ENCODE results near the gene PARD6B. TPM values are rescaled to one million over a fixed set of nuclear protein-coding genes. Genes with fewer than 3 reads are reported as not detected.

The PARD6B gene
- total RNA-seq, 1 donor from 2014 or later = 32.5 TPM

DNA sequence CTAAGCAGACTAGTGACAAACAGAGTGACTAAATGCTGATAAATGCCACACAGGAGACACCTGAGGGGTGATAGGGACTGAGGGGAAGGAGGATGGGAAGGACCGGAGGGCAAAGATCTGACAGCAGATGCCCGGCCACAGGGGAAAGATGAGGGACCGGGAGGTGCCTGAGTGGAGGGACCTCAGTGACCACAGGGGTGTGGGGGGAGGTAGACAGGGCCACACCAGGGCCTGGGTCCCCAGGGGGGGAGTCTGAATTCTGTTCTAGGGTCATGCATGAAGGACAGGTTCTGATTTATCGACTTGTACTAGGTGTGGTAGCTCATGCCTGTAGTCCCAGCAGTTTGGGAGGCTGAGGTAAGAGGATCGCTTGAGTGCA is 70.4 kb downstream of the PARD6B start:
- H3K36me3 ChIP-seq = no peaks in the 10 kb centered on the region
- H3K27me3 ChIP-seq (ENCODE audit: low read depth) = no peaks in the 10 kb centered on the region
- H3K27ac ChIP-seq = no peak overlapping the region
- H3K9me3 ChIP-seq = no peaks in the 10 kb centered on the region
- no peaks in the 10 kb centered on the region for H3K4me1 ChIP-seq
- DNase-seq (no peak), ATAC-seq (no peak)
- intact Hi-C loops (cut with DNase I) = no loop called here
- TF ChIP-seq, protein P1, sequence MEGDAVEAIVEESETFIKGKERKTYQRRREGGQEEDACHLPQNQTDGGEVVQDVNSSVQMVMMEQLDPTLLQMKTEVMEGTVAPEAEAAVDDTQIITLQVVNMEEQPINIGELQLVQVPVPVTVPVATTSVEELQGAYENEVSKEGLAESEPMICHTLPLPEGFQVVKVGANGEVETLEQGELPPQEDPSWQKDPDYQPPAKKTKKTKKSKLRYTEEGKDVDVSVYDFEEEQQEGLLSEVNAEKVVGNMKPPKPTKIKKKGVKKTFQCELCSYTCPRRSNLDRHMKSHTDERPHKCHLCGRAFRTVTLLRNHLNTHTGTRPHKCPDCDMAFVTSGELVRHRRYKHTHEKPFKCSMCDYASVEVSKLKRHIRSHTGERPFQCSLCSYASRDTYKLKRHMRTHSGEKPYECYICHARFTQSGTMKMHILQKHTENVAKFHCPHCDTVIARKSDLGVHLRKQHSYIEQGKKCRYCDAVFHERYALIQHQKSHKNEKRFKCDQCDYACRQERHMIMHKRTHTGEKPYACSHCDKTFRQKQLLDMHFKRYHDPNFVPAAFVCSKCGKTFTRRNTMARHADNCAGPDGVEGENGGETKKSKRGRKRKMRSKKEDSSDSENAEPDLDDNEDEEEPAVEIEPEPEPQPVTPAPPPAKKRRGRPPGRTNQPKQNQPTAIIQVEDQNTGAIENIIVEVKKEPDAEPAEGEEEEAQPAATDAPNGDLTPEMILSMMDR (IDR thresholded peaks at IDR 0.05) = no peak
- H3K4me3 ChIP-seq = no peak overlapping the region

DNA sequence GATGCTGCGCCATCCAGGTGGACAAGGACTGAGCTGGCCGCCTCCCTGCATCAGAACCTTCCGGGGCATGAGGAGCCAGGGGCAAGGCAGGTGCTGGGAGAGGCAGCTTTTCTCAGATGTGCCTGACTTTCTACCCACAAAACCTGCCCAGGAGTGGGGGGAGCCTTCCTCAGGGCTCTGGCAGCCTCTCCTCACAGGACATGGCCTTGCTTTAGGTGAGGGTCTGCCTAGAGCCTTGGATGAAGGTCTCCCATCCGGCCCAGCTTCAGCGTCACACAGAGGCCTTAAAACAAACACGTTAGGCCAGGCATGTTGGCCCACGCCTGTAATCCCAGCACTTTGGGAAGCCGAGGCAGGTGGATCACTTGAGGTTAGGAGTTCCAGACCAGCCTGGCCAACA is 70.9 kb downstream of the PARD6B start:
- ATAC-seq (no peak), DNase-seq (no peak)
- intact Hi-C loops (cut with DNase I) = no loop called here
- no peaks in the 10 kb centered on the region for H3K4me1 ChIP-seq
- H3K27ac ChIP-seq = no peak overlapping the region
- TF ChIP-seq, protein P1 (IDR thresholded peaks at IDR 0.05) = no peak
- no peaks in the 10 kb centered on the region for H3K27me3 ChIP-seq (ENCODE audit: low read depth)
- H3K4me3 ChIP-seq = no peak overlapping the region
- H3K9me3 ChIP-seq = no peaks in the 10 kb centered on the region
- no peaks in the 10 kb centered on the region for H3K36me3 ChIP-seq

DNA sequence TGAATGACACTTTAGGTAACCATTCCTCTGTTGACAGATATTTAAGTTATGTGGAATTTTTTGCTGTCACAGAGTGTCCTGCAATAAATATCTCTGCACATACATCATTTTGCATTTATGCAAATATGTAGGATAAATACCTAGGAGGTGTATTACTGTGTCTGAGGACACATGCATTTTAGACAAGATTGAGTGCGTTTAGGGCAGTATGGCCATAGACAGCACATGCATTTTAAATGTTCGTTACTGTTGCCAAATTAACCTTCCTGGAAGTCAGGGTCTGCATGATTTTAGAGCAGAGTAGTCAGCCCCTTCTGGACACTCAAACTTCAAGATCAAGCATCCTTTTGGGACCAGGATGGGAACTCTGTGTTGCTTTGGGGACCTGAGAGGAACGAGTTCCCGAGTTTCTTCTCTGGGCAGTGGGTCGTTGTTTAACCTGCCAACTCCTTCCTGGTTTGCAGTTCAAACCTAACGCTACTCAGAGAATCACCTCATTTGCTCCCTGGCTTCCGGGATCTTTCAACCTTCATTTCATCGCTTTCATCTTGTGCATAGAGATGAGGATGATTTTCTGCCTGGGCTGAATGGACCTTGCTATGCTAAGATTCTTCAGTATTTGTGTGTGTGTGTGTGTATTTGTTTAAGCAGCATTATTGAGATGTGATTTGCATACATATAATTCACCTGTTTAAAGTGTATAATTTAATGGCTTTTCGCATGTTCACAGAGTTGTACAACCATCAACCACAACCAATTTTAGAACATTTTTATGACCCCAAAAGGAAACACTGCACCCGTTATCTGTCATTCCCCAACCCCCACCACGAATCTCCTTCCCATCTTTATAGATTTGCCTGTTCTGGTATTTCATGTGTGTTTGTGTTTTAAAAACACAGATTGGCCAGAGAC is 73.3 kb downstream of the PARD6B start:
- Histone ChIP-seq H3K9me3 (no peaks in the 10 kb centered on the region), H3K27ac (no peak overlapping the region), H3K36me3 (no peaks in the 10 kb centered on the region), H3K4me3 (no peak overlapping the region), H3K27me3 (ENCODE audit: low read depth) (no peaks in the 10 kb centered on the region), H3K4me1 (no peaks in the 10 kb centered on the region)
- DNase-seq (no peak), ATAC-seq (no peak)
- intact Hi-C loops (cut with DNase I) = no loop called here
- TF ChIP-seq, protein P1 (IDR thresholded peaks at IDR 0.05) = no peak

DNA sequence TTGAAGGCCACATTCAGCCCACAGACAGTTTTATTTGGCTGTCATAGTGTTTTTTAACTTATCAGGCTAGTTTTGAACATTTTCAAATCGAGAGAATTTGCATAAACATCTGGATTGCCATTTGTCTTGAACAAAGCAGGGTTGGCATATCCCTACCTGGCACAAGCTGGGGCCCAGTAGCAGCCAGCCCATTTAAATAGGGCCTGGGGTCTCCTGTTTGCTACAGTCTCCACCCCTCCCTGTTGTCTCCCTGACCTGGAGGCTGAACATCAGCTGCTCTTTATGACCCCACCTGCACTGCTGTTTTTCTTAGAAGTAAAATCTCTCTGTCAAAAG is 73.9 kb downstream of the PARD6B start:
- ATAC-seq (no peak), DNase-seq (no peak)
- no peak overlapping the region for H3K4me3 ChIP-seq
- TF ChIP-seq, protein P1 (IDR thresholded peaks at IDR 0.05) = no peak
- no peaks in the 10 kb centered on the region for H3K36me3 ChIP-seq
- no peaks in the 10 kb centered on the region for H3K4me1 ChIP-seq
- no peak overlapping the region for H3K27ac ChIP-seq
- intact Hi-C loops (cut with DNase I) = no loop called here
- H3K9me3 ChIP-seq = no peaks in the 10 kb centered on the region
- no peaks in the 10 kb centered on the region for H3K27me3 ChIP-seq (ENCODE audit: low read depth)

DNA sequence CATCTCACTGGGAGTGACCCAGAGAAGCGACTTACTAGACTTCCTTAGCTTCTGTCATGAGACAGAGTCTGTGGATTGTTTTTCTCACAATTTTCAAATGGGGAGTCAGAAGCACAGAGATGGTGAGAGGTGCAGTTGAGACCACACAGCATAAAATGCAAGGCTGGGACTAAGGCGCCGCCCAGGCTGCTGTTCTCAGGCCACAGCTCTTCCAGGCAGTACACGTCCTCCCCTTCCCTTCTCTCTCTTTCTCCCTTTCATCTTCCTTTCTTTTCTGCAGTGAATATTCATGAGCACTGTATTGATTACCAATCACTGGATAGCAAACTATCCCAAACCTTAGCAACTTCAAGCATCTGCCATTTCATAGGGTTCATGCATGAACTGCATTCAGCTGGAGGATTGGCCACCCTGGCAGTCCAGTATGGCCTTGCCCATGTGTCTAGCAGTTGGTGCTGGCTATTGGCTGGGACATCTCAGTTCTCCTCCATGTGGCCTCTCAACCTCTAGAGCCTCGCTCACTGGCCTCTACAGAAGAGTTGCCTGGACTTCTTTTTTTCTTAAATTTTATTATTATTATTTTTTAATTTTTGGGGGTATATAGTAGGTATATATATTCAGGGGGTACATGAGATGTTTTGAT is 74.9 kb downstream of the PARD6B start:
- H3K4me1 ChIP-seq = no peaks in the 10 kb centered on the region
- DNase-seq = no peak
- no peaks in the 10 kb centered on the region for H3K9me3 ChIP-seq
- H3K4me3 ChIP-seq = no peak overlapping the region
- no peak for ATAC-seq
- H3K36me3 ChIP-seq = no peaks in the 10 kb centered on the region
- intact Hi-C loops (cut with DNase I) = no loop called here
- no peak overlapping the region for H3K27ac ChIP-seq
- TF ChIP-seq, protein P1 (IDR thresholded peaks at IDR 0.05) = no peak
- no peaks in the 10 kb centered on the region for H3K27me3 ChIP-seq (ENCODE audit: low read depth)

Other genes with a start within 250 kb of the PARD6B start
- gene PTPN1, start 221.2 kb upstream of the PARD6B start, total RNA-seq = 78.2 TPM
- 11.0 TPM for gene RIPOR3, start 40.0 kb upstream of the PARD6B start, total RNA-seq
- gene BCAS4, start 63.5 kb downstream of the PARD6B start, total RNA-seq = 3.9 TPM
- gene ADNP, start 199.9 kb downstream of the PARD6B start, total RNA-seq = 58.3 TPM
- gene DPM1, start 227.0 kb downstream of the PARD6B start, total RNA-seq = 31.2 TPM
- 4.7 TPM for gene MOCS3, start 227.2 kb downstream of the PARD6B start, total RNA-seq

Data from lower lobe of right lung (tissue), 2 donors.